Kidney (tissue), 14 donors: ENCODE measurements around the gene PLEKHA8. TPM values are rescaled to one million over a fixed set of nuclear protein-coding genes. Genes with fewer than 3 reads are reported as not detected.

Experiments
- DNase-seq, 5 donors: peaks; one replicate each; pipeline ENCODE4 v3.0.0-alpha.2; 2013 to 2020
- FAIRE-seq: peaks from 2 replicates; lab custom pipeline; 2012; peaks lifted over from hg19 to GRCh38; lab: Jason Lieb, UNC
- H3K27ac ChIP-seq, 2 donors: one replicate each; pipeline ENCODE4 v1.7.0; 2013; ENCODE audit warnings: low read depth in 2 of 2, low read length in 2 of 2, inconsistent platforms in 1 of 2
- H3K27me3 ChIP-seq: one replicate; pipeline ENCODE4 v1.7.1; 2013; ENCODE audit warnings: low read length, inconsistent platforms; ENCODE audit not compliant: control insufficient read depth, insufficient read depth
- H3K36me3 ChIP-seq, 3 donors: one replicate each; pipeline versions ENCODE4 v1.7.0 to v1.7.1; 2013; ENCODE audit warnings: low read length in 3 of 3, control low read depth in 1 of 3, inconsistent platforms in 1 of 3; ENCODE audit not compliant: insufficient read depth in 3 of 3, control insufficient read depth in 2 of 3
- H3K4me1 ChIP-seq, 3 donors: one replicate each; pipeline versions ENCODE4 v1.7.0 to v1.7.1; 2013; ENCODE audit warnings: low read length in 3 of 3, inconsistent platforms in 1 of 3, low read depth in 1 of 3; ENCODE audit not compliant: control insufficient read depth in 2 of 3, insufficient read depth in 2 of 3
- H3K4me3 ChIP-seq, 3 donors: one replicate each; pipeline versions ENCODE4 v1.7.0 to v1.8.1; 2013; ENCODE audit warnings: low read length in 3 of 3, control low read depth in 1 of 3, inconsistent platforms in 1 of 3
- H3K9ac ChIP-seq, 3 donors: one replicate each; pipeline versions ENCODE4 v1.7.0 to v1.7.1; 2013; ENCODE audit warnings: low read length in 3 of 3, control low read depth in 1 of 3, inconsistent platforms in 1 of 3
- H3K9me3 ChIP-seq, 3 donors: one replicate each; pipeline versions ENCODE4 v1.7.0 to v1.7.1; 2013; ENCODE audit warnings: low read length in 3 of 3, control low read depth in 1 of 3, inconsistent platforms in 1 of 3; ENCODE audit not compliant: control insufficient read depth in 2 of 3, insufficient read depth in 1 of 3
- CTCF ChIP-seq: IDR thresholded peaks from 3 replicates; pipeline ENCODE4 v1.5.1; 2012; ENCODE audit warnings: mild to moderate bottlenecking, moderate library complexity, borderline replicate concordance; ENCODE audit not compliant: insufficient read depth; ENCODE audit errors: extremely low read depth
- intact Hi-C: fragments of 100-400 bp; cut with DNase I; formaldehyde crosslinking; loops from one replicate; pipeline ENCODE4 v1.11.1; 2022
- polyA plus RNA-seq: library from polyadenylated mRNA; stranded (reverse); fragments of 350-450 nt; fragmentation: Illumina TruSeq; extraction: RNeasy Lipid Tissue Mini Kit (QIAGEN cat#74804); gene quantifications from one replicate; pipeline ENCODE4 v1.2.3, GENCODE V29; 2014; ENCODE audit warnings: low read depth, low replicate concordance; ENCODE audit not compliant: insufficient read depth
- total RNA-seq: library from RNA; stranded (reverse); fragmentation: NEBNext Ultra II Directional; extraction: Animal tissue kit (Norgen Biotek cat#: 25700); gene quantifications from one replicate; pipeline ENCODE4 v1.2.1, GENCODE V29; 2021
- donor health status: control.
- donor health status: control.
- donor health status: control.
- donor health status: control.
- donor health status: control.
- donor health status: DM: yes; HTN: yes; CAD: no.
- donor health status: Normal renal cell carcinoma (clear cell type).

PLEKHA8 gene
- total and polyA plus RNA-seq, 2 donors from 2014 or later, result 4.8 to 8.5 TPM

- DNase-seq, result no peak
- FAIRE-seq, result no peak
- Histone ChIP-seq H3K9me3 (no peaks in the 10 kb centered on the region), H3K9ac (no peak overlapping the region), H3K4me1 (peaks cover 0 to 45% (median 30%) of the 10 kb centered on the region in 3 donors), H3K27ac (peak overlapping the region; percentile 62 to 66), H3K27me3 (no peaks in the 10 kb centered on the region), H3K4me3 (no peak overlapping the region), H3K36me3 (no peaks in the 10 kb centered on the region)
- intact Hi-C loops, result no loop called here
- TF ChIP-seq CTCF, result no peak
These were observed 149.8 kb downstream of the PLEKHA8 start for GRCh38 chr7:30177965-30178364.

GRCh38 chr7:30178748-30179436 lies 150.7 kb downstream of the PLEKHA8 start:
- peak overlapping the region; percentile 55 to 64 for H3K27ac ChIP-seq
- H3K4me1 ChIP-seq, result peaks cover 0 to 42% (median 21%) of the 10 kb centered on the region in 3 donors
- H3K36me3 ChIP-seq, result no peaks in the 10 kb centered on the region
- H3K9me3 ChIP-seq, result no peaks in the 10 kb centered on the region
- intact Hi-C loops, result no loop called here
- no peaks in the 10 kb centered on the region for H3K27me3 ChIP-seq
- DNase-seq (no peak), FAIRE-seq (no peak)
- no peak overlapping the region for H3K4me3 ChIP-seq
- H3K9ac ChIP-seq, result no peak overlapping the region
- no peak for TF ChIP-seq CTCF

Other genes starting within 250 kb of the PLEKHA8 start
- gene WIPF3, start 221.9 kb upstream of the PLEKHA8 start, total RNA-seq, result 4.5 TPM
- 3.8 TPM for gene WIPF3, start 221.9 kb upstream of the PLEKHA8 start, polyA plus RNA-seq
- gene SCRN1, start 38.6 kb upstream of the PLEKHA8 start, total RNA-seq, result 85.6 TPM
- gene SCRN1, start 38.6 kb upstream of the PLEKHA8 start, polyA plus RNA-seq, result 22.2 TPM
- gene FKBP14, start 1.7 kb upstream of the PLEKHA8 start, total RNA-seq, result 15.4 TPM
- gene FKBP14, start 1.7 kb upstream of the PLEKHA8 start, polyA plus RNA-seq, result 3.2 TPM
- 80.1 TPM for gene MTURN, start 106.6 kb downstream of the PLEKHA8 start, total RNA-seq
- gene MTURN, start 106.6 kb downstream of the PLEKHA8 start, polyA plus RNA-seq, result 54.7 TPM